HepG2 (cell line): ENCODE results near the gene WNK4. TPM values are rescaled to one million over a fixed set of nuclear protein-coding genes. Genes with fewer than 3 reads are reported as not detected.

Experiments
- CHCHD3 ChIP-seq: sonication (generic); formaldehyde crosslinking; IDR thresholded peaks from 2 replicates; pipeline ENCODE4 v1.8.0; 2022; ENCODE audit warnings: mild to moderate bottlenecking, missing genetic modification reagents, moderate library complexity
- EEA1 ChIP-seq: sonication (generic); formaldehyde crosslinking; IDR thresholded peaks from 2 replicates; pipeline ENCODE4 v1.5.1; 2020; ENCODE audit warnings: mild to moderate bottlenecking, missing genetic modification reagents, borderline replicate concordance
- PHF5A ChIP-seq: IDR thresholded peaks from one replicate; pipeline ENCODE4 v1.6.1; 2018; ENCODE audit warnings: low read depth, missing genetic modification reagents; ENCODE audit not compliant: unreplicated experiment
- RBM22 ChIP-seq: fragments of 200-400 bp; formaldehyde crosslinking; optimal IDR thresholded peaks from 2 replicates; pipeline ENCODE3; 2017; ENCODE audit warnings: mild to moderate bottlenecking, low read length, moderate library complexity
- RORA ChIP-seq: sonication (generic); formaldehyde crosslinking; IDR thresholded peaks from 2 replicates; pipeline ENCODE4 v1.5.0; 2020; ENCODE audit warnings: mild to moderate bottlenecking, missing genetic modification reagents, moderate library complexity
- THYN1 ChIP-seq: sonication (generic); formaldehyde crosslinking; IDR thresholded peaks from 2 replicates; pipeline ENCODE4 v1.8.1; 2023; ENCODE audit warnings: low read depth, mild to moderate bottlenecking, moderate library complexity, missing genetic modification reagents, borderline replicate concordance
- ZNF296 ChIP-seq: sonication (generic); formaldehyde crosslinking; conservative IDR thresholded peaks from 2 replicates; pipeline ENCODE4 v1.5.0; 2020; ENCODE audit warnings: mild to moderate bottlenecking, missing genetic modification reagents
- ZNF33A ChIP-seq: sonication (generic); formaldehyde crosslinking; IDR thresholded peaks from 2 replicates; pipeline ENCODE4 v1.5.1; 2020; ENCODE audit warnings: missing genetic modification reagents, mild to moderate bottlenecking, moderate library complexity, borderline replicate concordance
- ZNF431 ChIP-seq: sonication (generic); formaldehyde crosslinking; IDR thresholded peaks from 2 replicates; pipeline ENCODE4 v1.9.0; 2022; ENCODE audit warnings: missing genetic modification reagents, low read depth, mild to moderate bottlenecking, borderline replicate concordance
- ZNF530 ChIP-seq: sonication (generic); formaldehyde crosslinking; IDR thresholded peaks from 2 replicates; pipeline ENCODE4 v1.5.0; 2020; ENCODE audit warnings: low read depth, mild to moderate bottlenecking, missing genetic modification reagents
- ZNF768 ChIP-seq: sonication (generic); formaldehyde crosslinking; IDR thresholded peaks from 2 replicates; pipeline ENCODE4 v1.4.0; 2020; ENCODE audit warnings: missing genetic modification reagents
- ZSCAN22 ChIP-seq: sonication (generic); formaldehyde crosslinking; IDR thresholded peaks from 2 replicates; pipeline ENCODE4 v1.4.0; 2020; ENCODE audit warnings: mild to moderate bottlenecking, missing genetic modification reagents
- ZSCAN29 ChIP-seq: sonication (generic); formaldehyde crosslinking; conservative IDR thresholded peaks from 2 replicates; pipeline ENCODE4 v1.4.0; 2020; ENCODE audit warnings: mild to moderate bottlenecking, missing genetic modification reagents
- polyA plus RNA-seq, 8 experiments: library from polyadenylated mRNA; depleted of rRNA in 3 of 8; stranded (reverse) in 7 of 8; unstranded in 1 of 8; fragments of >200 nt; fragmentation: Illumina TruSeq in 4 of 8; extraction: Trizol in 4 of 8; gene quantifications; 2 replicates each; pipeline versions ENCODE4 v1.2.1 to v1.2.3, GENCODE V29; 2011 to 2016; ENCODE audit warnings: low read depth in 4 of 8, missing spikeins in 1 of 8, mixed read lengths in 1 of 8; ENCODE audit not compliant: insufficient read depth in 1 of 8
- total RNA-seq, 5 experiments: library from RNA; depleted of rRNA; stranded (reverse); fragments of >200 nt; fragmentation: Illumina TruSeq; extraction: Trizol; gene quantifications; 2 replicates each; pipeline ENCODE4 v1.2.3, GENCODE V29; 2016; ENCODE audit warnings: low read depth in 1 of 5
- TF ChIP-seq, protein P1 (sequence below): sonication (generic); formaldehyde crosslinking; IDR thresholded peaks from 2 replicates; pipeline ENCODE4 v1.8.0; 2022; ENCODE audit warnings: missing genetic modification reagents, mild to moderate bottlenecking, inconsistent platforms, borderline replicate concordance
- TF ChIP-seq, protein P2 (sequence below): sonication (generic); formaldehyde crosslinking; IDR thresholded peaks from 2 replicates; pipeline ENCODE4 v1.5.0; 2020; ENCODE audit warnings: mild to moderate bottlenecking, missing genetic modification reagents

WNK4 gene
- total and polyA plus RNA-seq, 2 of the 13 experiments (the other 11 are each of a cell fraction or from before 2014, with no cell fraction given): 2.7 to 13.7 TPM

DNA sequence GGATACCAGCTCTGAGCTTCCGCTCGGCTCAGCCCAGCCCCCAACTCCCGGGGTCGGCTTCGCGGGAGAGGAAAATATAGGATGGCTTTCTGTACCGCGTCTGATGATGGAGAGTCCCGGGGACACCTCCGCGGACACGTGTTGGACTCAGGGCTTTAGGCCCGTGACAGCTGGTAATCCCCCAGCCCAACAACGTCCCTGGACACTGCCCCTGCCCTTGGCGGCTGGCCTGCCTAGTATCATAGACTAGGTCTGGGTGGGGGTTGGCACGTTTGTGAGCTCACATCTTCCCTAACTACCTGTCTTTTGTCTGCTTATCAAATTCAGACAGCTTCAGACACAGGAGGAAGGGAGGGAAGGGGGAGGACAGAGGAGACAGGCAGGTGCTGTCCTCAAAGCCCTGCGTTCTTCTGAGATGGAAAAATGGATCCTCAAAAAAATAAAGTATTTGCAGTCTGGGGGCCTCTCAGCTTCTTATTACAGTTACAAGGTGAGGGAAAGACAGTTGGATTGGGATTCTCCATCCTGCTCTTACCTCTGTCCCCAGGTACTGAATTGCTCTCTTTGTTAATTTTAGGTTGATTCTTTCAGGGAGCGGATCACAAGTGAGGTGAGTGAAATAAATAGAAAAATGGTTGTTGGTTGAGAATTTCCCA, 53.5 kb downstream of the WNK4 start (continued):
- TF ChIP-seq RORA (CRISPR knock-in tag) (no peak), ZNF431 (peak; percentile 11; the same call in 1 of the 2 replicates), PHF5A (CRISPR knock-in tag) (no peak), RBM22 (peak; percentile 29), ZNF33A (CRISPR knock-in tag) (no peak), CHCHD3 (peak; percentile 61; the same call in 1 of the 2 replicates), THYN1 (0 out of 2 replicates have a peak, but pooled peaks have one; percentile 51), ZNF296 (CRISPR knock-in tag) (0 out of 2 replicates have a peak, but pooled peaks have one; percentile 45), ZNF768 (CRISPR knock-in tag) (no peak), ZNF530 (CRISPR knock-in tag) (0 out of 2 replicates have a peak, but pooled peaks have one; percentile 64), ZSCAN22 (CRISPR knock-in tag) (0 out of 2 replicates have a peak, but pooled peaks have one; percentile 1), EEA1 (CRISPR knock-in tag) (no peak), ZSCAN29 (CRISPR knock-in tag) (no peak)
- TF ChIP-seq, protein P1, sequence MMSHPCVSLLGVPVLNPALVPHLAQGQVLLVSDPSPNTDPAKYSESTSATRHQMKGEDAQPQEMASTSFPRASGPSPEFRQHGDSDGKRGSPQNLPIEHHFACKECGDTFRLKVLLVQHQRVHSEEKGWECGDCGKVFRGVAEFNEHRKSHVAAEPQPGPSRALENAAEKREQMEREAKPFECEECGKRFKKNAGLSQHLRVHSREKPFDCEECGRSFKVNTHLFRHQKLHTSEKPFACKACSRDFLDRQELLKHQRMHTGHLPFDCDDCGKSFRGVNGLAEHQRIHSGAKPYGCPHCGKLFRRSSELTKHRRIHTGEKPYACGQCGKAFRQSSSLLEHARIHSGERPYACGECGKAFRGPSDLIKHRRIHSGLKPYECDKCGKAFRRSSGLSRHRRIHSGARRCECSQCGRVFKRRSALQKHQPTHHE (CRISPR knock-in tag): no peak
- TF ChIP-seq, protein P2, sequence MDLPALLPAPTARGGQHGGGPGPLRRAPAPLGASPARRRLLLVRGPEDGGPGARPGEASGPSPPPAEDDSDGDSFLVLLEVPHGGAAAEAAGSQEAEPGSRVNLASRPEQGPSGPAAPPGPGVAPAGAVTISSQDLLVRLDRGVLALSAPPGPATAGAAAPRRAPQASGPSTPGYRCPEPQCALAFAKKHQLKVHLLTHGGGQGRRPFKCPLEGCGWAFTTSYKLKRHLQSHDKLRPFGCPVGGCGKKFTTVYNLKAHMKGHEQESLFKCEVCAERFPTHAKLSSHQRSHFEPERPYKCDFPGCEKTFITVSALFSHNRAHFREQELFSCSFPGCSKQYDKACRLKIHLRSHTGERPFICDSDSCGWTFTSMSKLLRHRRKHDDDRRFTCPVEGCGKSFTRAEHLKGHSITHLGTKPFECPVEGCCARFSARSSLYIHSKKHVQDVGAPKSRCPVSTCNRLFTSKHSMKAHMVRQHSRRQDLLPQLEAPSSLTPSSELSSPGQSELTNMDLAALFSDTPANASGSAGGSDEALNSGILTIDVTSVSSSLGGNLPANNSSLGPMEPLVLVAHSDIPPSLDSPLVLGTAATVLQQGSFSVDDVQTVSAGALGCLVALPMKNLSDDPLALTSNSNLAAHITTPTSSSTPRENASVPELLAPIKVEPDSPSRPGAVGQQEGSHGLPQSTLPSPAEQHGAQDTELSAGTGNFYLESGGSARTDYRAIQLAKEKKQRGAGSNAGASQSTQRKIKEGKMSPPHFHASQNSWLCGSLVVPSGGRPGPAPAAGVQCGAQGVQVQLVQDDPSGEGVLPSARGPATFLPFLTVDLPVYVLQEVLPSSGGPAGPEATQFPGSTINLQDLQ (CRISPR knock-in tag): 0 out of 2 replicates have a peak, but pooled peaks have one; percentile 19
- TF ChIP-seq, all 625 proteins: peak for 17
